ENCODE results near the gene KRT86. TPM values are rescaled to one million over a fixed set of nuclear protein-coding genes. Genes with fewer than 3 reads are reported as not detected.

The KRT86 gene
- total and polyA plus RNA-seq, 2 of the 13 experiments (the other 11 are each of a cell fraction or from before 2014, with no cell fraction given): not detected

- H3K4me1 ChIP-seq (ENCODE audit: insufficient read depth, low read length): no peaks in the 10 kb centered on the region
- no peaks in the 10 kb centered on the region for H3K36me3 ChIP-seq (replicated peaks in 1 of 2; ENCODE audit: control insufficient read depth in 1 of 2, insufficient read depth in 2 of 2, low read length in 2 of 2)
- H3K79me2 ChIP-seq (ENCODE audit: insufficient read depth, low read length): no peaks in the 10 kb centered on the region
- H2AFZ ChIP-seq (ENCODE audit: low read length): no peak overlapping the region
- no peak overlapping the region for H3K9ac ChIP-seq (ENCODE audit: insufficient read depth, low read depth, low read length)
- intact Hi-C loops (cut with micrococcal nuclease; ENCODE audit: unreplicated experiment) (no loop called here), in situ Hi-C loops (cut with HindIII; ENCODE audit: extremely low pct_ligation_motif_present, low pct_unique_long_range_greater_than_20kb) (no loop called here)
- 12% methylated on average over 9 of the region's 9 CpGs for WGBS (ENCODE audit: low lambda C conversion rate)
- no peak overlapping the region for H3K4me3 ChIP-seq (replicated peaks in 1 of 3; ENCODE audit: insufficient read depth in 1 of 3, low read depth in 2 of 3, low read length in 3 of 3)
- FAIRE-seq (no peak), ATAC-seq (no peak), DNase-seq (ENCODE audit: low spot score) (no peak)
- CTCF ChIA-PET (ENCODE audit: low intra/inter-chr PET ratio, low total read pairs): no interaction called here
- no peak overlapping the region for H3K27ac ChIP-seq (ENCODE audit: extremely low read length, insufficient read depth, low read length)
- no TSS peak for BruUV-seq (replicated peaks)
- POLR2A ChIA-PET: no interaction called here
- peaks cover 0 to 18% of the 10 kb centered on the region in 2 experiments; a peak in 2 of 5 replicates for H3K27me3 ChIP-seq (ENCODE audit: control insufficient read depth in 1 of 2, insufficient read depth in 2 of 2, low read length in 2 of 2)
- no peak overlapping the region for H3K4me2 ChIP-seq (ENCODE audit: low read depth, low read length)
- TF ChIP-seq YY1 (IDR thresholded peaks at IDR 0.05; ENCODE audit: insufficient read depth, insufficient replicate concordance, low read depth, low read length) (no peak), ZNF317 (CRISPR knock-in tag; IDR thresholded peaks at IDR 0.05) (no peak), GABPB1 (CRISPR knock-in tag; IDR thresholded peaks at IDR 0.05) (no peak), ZFY (CRISPR knock-in tag; IDR thresholded peaks at IDR 0.05) (no peak), HNRNPLL (IDR thresholded peaks at IDR 0.05; ENCODE audit: low read depth, low read length, poor library complexity, severe bottlenecking) (no peak), HDAC2 (CRISPR knock-in tag; IDR thresholded peaks at IDR 0.05) (no peak), PHB2 (IDR thresholded peaks at IDR 0.05; ENCODE audit: partially characterized antibody) (no peak), U2AF1 (optimal IDR thresholded peaks at IDR 0.05; ENCODE audit: low read depth, low read length) (no peak)
- no peaks in the 10 kb centered on the region for H4K20me1 ChIP-seq (ENCODE audit: insufficient read depth, low read length)
- peaks cover 12% of the 10 kb centered on the region for H3K9me3 ChIP-seq (ENCODE audit: low read length)
Observed at GRCh38 chr12:52260361-52261207, 13.9 kb upstream of the KRT86 start.

GRCh38 chr12:52261208-52261484 lies 13.3 kb upstream of the KRT86 start:
- POLR2A ChIA-PET: no interaction called here
- FAIRE-seq (no peak), DNase-seq (ENCODE audit: low spot score) (no peak), ATAC-seq (no peak)
- Histone ChIP-seq H4K20me1 (ENCODE audit: insufficient read depth, low read length) (no peaks in the 10 kb centered on the region), H3K9ac (ENCODE audit: insufficient read depth, low read depth, low read length) (no peak overlapping the region), H3K4me2 (ENCODE audit: low read depth, low read length) (no peak overlapping the region), H3K27ac (ENCODE audit: extremely low read length, insufficient read depth, low read length) (no peak overlapping the region), H3K9me3 (ENCODE audit: low read length) (peaks cover 12% of the 10 kb centered on the region), H3K27me3 (ENCODE audit: control insufficient read depth in 1 of 2, insufficient read depth in 2 of 2, low read length in 2 of 2) (peaks cover 0 to 16% of the 10 kb centered on the region in 2 experiments; a peak in 1 of 5 replicates), H3K79me2 (ENCODE audit: insufficient read depth, low read length) (no peaks in the 10 kb centered on the region), H3K36me3 (replicated peaks in 1 of 2; ENCODE audit: control insufficient read depth in 1 of 2, insufficient read depth in 2 of 2, low read length in 2 of 2) (no peaks in the 10 kb centered on the region), H3K4me1 (ENCODE audit: insufficient read depth, low read length) (no peaks in the 10 kb centered on the region), H2AFZ (ENCODE audit: low read length) (no peak overlapping the region), H3K4me3 (replicated peaks in 1 of 3; ENCODE audit: insufficient read depth in 1 of 3, low read depth in 2 of 3, low read length in 3 of 3) (no peak overlapping the region)
- 0% methylated on average over 1 of the region's 1 CpG for WGBS (ENCODE audit: low lambda C conversion rate)
- in situ Hi-C loops (cut with HindIII; ENCODE audit: extremely low pct_ligation_motif_present, low pct_unique_long_range_greater_than_20kb) (no loop called here), intact Hi-C loops (cut with micrococcal nuclease; ENCODE audit: unreplicated experiment) (no loop called here)
- no TSS peak for BruUV-seq (replicated peaks)
- CTCF ChIA-PET (ENCODE audit: low intra/inter-chr PET ratio, low total read pairs): no interaction called here
- TF ChIP-seq ZZZ3 (CRISPR knock-in tag; IDR thresholded peaks at IDR 0.05; ENCODE audit: borderline replicate concordance) (no peak), HNF4A (CRISPR knock-in tag; IDR thresholded peaks at IDR 0.05) (no peak), ZNF777 (CRISPR knock-in tag; IDR thresholded peaks at IDR 0.05) (no peak), ZNF335 (CRISPR knock-in tag; IDR thresholded peaks at IDR 0.05) (no peak), TMF1 (CRISPR knock-in tag; IDR thresholded peaks at IDR 0.05; ENCODE audit: low read depth) (no peak), ZNF34 (CRISPR knock-in tag; IDR thresholded peaks at IDR 0.05; ENCODE audit: borderline replicate concordance) (no peak), ATF4 (CRISPR knock-in tag; IDR thresholded peaks at IDR 0.05) (no peak), ZNF251 (CRISPR knock-in tag; IDR thresholded peaks at IDR 0.05) (no peak), PATZ1 (CRISPR knock-in tag; IDR thresholded peaks at IDR 0.05) (no peak), GTF3A (CRISPR knock-in tag; conservative IDR thresholded peaks at IDR 0.05) (no peak)

All from HepG2 (cell line).